GM19324 (cell line): ENCODE results near the gene CATSPER1.
"Not testable (repeated sequence)": the region's sequence is repeated elsewhere in the genome, so short reads cannot be mapped to it uniquely, and the experiment has no call there.

Source experiments
- ATAC-seq: cut with Tn5 transposase; IDR thresholded peaks from one replicate; pipeline ENCODE4 v1.9.1; 2021; ENCODE audit warnings: mild to moderate bottlenecking, moderate library complexity; ENCODE audit not compliant: unreplicated experiment, low FRiP score

Gene CATSPER1

GRCh38 chr11:66022401-66023185 is 3.7 kb downstream of the CATSPER1 start:
- ATAC-seq = no peak

DNA sequence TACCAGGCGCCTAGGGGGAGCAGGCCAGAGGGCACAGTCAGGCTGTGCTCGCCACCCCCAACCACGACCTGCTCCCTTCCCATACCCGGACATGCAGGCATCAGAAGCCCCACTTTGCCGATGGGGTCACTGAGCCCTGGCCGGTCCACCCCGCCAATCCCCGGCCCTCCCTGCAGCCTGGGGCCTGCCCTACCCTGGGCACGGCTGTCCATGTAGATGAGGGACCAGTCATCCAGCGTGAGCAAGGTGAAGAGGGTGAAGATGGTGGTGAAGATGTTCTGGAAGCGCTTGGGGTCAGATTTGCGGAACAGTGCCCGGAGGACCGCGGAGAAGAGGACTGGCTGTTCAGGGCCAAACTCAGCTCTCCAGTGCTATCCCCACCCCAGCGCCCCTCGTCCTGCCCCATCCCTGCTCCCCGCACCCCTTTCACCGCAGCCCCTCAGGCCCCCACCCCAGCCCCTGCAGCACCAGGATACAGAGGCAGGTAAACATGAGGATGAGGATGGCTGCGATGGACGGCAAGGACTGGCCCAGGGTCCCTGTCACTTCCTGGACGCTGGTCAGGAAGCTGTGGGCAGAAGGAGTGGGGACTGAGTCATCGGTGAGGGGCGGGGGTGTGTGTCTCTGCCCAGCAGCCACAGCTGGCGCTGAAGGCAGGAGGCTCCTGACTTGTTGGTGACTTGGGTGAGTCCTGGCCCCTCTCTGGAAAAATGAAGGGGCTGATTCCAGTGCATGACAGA is 5.5 kb downstream of the CATSPER1 start:
- ATAC-seq = no peak

DNA sequence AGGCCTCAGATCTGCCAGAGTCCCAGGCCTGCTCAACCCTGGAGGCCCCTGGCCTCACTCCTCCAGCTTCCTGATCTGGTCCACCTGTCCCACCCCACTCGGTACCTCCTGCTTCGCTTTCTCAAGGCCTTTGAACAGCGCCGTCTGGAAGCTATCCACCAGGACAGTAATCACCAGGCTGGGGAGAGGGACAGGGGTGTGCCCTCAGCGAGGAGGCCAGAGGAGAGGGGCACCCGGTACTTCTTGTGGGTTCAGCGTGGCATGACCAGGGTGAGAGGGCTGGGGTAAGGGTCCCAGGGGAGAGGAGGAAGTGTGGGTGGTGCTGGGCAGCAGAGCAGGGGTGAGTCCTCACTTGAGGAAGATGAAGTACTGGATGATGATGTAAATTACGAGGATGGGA is 6.1 kb downstream of the CATSPER1 start:
- ATAC-seq = no peak

DNA sequence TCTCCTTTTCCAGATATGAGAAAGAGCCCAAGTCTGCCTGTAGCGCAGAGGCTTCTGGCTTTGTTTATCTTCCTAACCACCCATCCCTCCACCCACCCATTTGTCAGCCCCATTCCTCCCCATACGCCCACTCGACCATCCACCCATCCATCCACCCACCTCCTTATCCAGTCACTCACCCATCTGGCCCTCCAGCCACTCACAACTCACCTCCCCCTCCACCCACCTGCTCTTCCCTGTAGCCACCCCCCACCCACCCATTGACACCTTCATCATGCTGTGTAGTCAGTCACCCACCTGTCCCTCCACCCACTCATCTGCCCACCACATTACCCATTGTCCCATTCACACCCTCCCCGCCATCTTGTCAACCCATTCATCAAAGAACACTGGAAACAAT is 9.0 kb downstream of the CATSPER1 start:
- no peak for ATAC-seq

DNA sequence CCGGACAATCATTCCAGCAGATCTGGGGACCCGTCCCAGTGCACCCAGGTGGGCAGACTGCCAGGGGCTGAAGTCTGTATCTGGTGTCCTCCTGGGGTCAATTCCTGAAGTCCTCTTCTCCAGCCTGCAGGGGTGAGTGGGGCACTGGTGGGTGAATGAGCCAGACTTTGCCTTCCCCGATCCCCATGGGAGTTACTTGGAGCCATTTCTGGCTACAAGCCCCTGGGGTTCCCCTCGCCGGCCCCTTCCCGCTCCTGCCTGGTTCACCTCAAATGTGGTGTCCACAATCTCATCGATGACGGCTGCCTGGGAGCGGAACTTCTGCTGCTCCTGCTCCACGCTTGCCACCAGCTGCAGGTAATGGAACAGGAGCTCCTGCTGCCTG is 9.5 kb downstream of the CATSPER1 start:
- ATAC-seq = no peak

GRCh38 chr11:66015936-66016792 is 10.1 kb downstream of the CATSPER1 start:
- ATAC-seq = no peak

- ATAC-seq = no peak
Observed at GRCh38 chr11:66015454-66015881, 10.8 kb downstream of the CATSPER1 start.

DNA sequence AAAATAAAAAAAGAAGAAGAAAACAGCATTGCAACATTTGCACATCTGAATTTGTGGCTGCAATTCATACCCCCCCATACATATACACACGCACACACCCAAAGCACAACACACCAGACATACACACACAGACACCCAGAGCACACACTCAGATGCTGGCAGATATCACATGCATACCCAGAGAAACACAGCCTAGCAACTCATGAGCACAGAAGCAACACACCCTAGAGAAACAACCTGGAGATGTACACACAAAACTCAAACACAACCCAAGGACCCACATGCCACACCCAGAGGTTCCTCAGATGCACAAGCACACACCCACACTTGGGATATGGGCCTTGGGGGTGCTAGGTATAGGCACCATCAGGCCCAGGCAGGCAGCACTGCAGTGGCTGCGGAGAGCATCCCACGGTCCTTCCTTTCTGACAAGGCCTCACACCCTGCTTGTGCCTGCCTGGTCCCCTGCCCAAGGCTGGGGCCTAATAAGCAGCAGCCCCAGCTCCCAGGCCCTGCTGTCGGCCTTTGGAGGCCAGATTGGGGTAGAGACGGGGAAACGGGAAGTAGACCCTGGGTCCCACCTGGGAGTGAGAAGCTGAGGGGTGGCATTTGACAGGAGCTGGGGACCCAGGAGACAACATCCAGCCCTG is 11.3 kb downstream of the CATSPER1 start:
- ATAC-seq = no peak

GRCh38 chr11:66013762-66014100 is 12.5 kb downstream of the CATSPER1 start:
- no peak for ATAC-seq

DNA sequence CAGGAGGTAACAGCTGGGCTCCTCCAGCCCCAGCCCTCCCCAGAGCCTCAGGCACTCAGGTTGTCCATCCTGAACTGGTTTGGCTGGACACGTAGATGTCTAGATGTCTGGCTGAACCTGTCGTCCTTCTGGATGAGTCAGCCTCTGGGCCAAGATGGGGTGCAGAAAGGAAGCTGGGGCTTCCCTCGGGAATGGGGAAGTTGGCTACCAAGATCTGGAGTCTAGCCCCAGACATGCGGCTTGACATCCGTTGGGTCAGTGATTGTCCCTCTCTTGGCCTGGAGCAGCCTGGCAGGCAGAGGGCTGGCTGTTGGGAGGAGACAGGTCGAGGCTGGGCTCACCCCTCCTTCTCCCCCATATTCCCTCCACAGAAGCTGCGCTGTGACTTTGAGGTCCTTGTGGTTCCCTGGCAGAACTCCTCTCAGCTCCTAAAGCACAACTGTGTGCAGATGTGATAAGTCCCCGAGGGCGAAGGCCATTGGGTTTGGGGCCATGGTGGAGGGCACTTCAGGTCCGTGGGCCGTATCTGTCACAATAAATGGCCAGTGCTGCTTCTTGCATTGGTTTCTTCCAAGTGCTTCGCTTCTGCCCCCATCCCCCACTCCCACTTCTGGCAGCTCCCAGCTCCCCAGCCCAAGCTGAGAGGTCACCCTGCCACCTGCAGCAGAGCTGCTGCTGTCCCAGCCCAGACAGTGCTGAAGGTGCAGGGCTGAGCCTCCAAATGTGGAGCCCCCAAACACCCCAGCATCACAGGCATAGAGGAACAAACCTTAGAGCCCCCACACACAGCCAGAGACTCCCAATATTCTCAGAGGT is 13.1 kb downstream of the CATSPER1 start:
- no peak for ATAC-seq

DNA sequence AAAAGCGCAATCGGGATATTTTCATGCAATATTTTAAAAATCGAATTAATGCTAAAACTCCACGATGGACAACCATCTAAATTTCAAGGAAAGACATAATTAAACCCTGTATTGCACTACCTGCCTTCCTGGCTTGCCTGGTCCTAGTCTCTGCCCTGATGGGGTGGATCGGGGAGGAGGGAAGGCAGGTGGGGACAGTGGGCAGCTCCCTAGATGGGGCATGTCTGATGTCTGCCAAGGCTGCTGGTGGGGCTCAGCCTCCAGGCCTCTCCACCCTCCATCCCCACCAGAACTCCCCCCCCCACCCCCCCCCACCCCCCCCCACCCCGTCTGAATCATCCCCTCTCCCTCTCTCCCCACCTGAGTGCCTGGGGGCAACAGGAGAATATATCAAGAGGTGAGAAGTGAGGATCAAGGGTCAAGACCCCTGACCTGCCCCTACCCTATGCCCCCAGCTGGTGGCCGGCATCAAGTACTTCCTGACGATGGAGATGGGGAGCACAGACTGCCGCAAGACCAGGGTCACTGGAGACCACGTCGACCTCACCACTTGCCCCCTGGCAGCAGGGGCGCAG is 13.8 kb downstream of the CATSPER1 start:
- ATAC-seq = no peak

DNA sequence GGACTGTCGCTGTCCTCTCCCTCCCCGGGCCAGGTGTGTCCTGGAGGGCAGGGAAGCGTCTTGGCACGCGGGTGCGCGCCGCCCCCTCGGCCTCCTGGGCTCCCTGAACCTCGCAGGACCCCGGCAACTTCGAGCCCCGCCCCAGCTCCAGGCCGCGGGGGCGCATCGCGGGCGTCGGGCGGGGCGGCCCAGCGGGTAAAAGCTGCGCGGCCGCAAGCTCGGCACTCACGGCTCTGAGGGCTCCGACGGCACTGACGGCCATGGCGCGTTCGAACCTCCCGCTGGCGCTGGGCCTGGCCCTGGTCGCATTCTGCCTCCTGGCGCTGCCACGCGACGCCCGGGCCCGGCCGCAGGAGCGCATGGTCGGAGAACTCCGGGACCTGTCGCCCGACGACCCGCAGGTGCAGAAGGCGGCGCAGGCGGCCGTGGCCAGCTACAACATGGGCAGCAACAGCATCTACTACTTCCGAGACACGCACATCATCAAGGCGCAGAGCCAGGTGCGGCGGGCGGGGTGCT is 14.4 kb downstream of the CATSPER1 start, which contains the start of gene CST6:
CST6 (plus strand) TSS at position 224 of the 519 bp plus-strand sequence; CDS start at position 261, 37 bp downstream.
- ATAC-seq = no peak

DNA sequence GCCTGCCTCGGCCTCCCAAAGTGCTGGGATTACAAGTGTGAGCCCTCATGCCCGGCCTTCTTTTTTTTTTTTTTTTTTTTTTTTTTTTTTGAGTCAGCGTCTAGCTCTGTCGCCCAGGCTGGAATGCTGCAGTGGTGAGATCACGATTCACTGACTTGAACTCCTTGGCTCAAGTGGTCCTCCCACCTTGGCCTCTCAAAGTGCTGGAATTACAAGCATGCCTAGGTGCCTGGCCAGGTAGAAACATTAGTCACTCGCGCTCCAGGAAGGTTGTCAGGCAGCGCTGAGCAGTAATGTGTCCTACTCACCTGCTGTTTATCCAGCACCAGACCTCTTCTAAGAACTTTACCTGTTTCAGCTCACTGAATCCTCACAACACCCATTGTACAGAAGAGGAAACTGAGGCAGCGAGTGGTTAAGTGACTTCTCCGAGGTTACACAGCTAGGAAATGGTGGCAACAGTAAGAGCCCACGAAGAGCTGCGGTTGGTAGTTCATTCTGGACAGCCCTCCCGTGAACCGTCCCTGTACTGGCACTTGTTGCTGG is 15.0 kb downstream of the CATSPER1 start:
- no peak for ATAC-seq

DNA sequence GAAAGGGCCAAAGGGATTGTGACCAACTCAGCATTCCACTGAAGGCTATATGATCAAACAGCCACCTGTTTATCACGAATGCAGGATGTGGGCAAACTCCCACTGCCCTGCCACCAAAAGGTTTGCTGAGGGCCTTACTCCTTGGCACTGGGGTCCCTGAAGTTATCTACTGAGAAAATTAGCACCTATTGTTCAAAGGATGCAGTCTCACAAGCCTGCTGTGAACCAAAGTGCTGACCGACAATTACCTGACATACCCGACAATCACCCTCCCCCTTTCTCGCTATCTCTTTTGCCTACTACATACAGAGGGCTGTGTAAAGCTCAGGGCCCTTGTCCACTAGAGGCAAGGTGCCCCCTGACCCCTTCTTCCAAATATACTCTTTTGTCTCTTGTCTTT is 16.2 kb downstream of the CATSPER1 start:
- ATAC-seq = not testable (repeated sequence)

- no peak for ATAC-seq
Observed at GRCh38 chr11:66008468-66009101, 17.7 kb downstream of the CATSPER1 start.

- ATAC-seq = no peak
Observed at GRCh38 chr11:66008095-66008467, 18.2 kb downstream of the CATSPER1 start.

DNA sequence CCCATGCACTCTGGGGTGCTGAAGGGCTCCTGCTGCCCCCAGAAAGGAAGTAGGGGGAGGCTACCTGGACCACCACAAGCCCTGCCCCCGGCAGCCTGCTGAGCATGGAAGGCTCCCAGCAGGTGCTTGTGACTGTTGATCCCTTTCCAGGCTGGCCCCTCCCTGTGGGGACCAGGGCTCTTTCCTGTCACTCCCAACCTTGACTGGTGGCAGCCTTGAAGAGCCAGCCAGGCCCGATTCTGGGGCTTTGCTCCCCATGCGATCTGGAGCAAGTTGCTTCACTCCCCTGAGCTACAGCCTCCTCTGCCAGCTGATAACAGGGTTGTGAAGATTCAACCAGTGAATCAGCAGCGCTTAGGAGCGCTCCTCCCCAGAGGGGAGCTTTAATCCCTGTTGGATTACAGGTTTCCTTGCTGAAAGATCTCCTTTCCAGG is 19.1 kb downstream of the CATSPER1 start:
- ATAC-seq = no peak

DNA sequence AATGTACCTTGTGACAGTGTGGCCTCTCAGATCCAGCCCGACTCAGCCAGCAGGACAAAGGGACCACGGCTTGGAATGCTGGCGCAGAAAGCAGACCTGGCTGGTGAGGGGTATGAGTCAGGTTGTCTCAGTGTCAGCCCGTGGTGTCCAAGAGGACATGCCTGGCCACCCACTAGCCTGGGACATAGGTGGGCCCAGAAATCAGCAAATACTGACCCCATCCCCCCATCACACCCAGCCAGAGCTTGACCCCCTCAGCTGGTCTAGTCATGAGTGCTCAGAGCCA is 19.4 kb downstream of the CATSPER1 start:
- no peak for ATAC-seq
